Osteoblast (primary cell): ENCODE results near the gene CLCN5. TPM values are rescaled to one million over a fixed set of nuclear protein-coding genes. Genes with fewer than 3 reads are reported as not detected.
A peak's percentile ranks its signal among the peaks of the same experiment; 100 is the strongest.

Experiments
- DNase-seq: peaks from one replicate; pipeline ENCODE4 v3.0.0; 2011; ENCODE audit warnings: low spot score, mixed read lengths; ENCODE audit not compliant: insufficient read length; ENCODE audit errors: missing footprints
- H2AFZ ChIP-seq: 2 replicates; pipeline ENCODE4 v1.6.0; 2011; ENCODE audit warnings: mild to moderate bottlenecking, low read length
- H3K27ac ChIP-seq: 2 replicates; pipeline ENCODE4 v1.5.1; 2011; ENCODE audit warnings: mild to moderate bottlenecking, low read depth, low read length, moderate library complexity
- H3K27me3 ChIP-seq: 2 replicates; pipeline ENCODE4 v1.6.0; 2012; ENCODE audit warnings: mild to moderate bottlenecking, control low read depth, inconsistent platforms, low read length, moderate library complexity; ENCODE audit not compliant: insufficient read depth
- H3K36me3 ChIP-seq: 2 replicates; pipeline ENCODE4 v1.5.1; 2011; ENCODE audit warnings: mild to moderate bottlenecking, low read length, control low read depth, moderate library complexity; ENCODE audit not compliant: insufficient read depth
- H3K4me1 ChIP-seq: 2 replicates; pipeline ENCODE4 v1.5.1; 2011; ENCODE audit warnings: mild to moderate bottlenecking, low read length, control low read depth, moderate library complexity; ENCODE audit not compliant: insufficient read depth
- H3K4me2 ChIP-seq: 2 replicates; pipeline ENCODE4 v1.6.0; 2011; ENCODE audit warnings: mild to moderate bottlenecking, low read length; ENCODE audit not compliant: insufficient read depth
- H3K4me3 ChIP-seq: fragments of 200-600 bp; sonication (generic); 3 replicates; pipeline ENCODE4 v1.5.1; 2012; ENCODE audit warnings: mild to moderate bottlenecking, low read length, inconsistent platforms; ENCODE audit not compliant: insufficient read depth
- H3K79me2 ChIP-seq: 2 replicates; pipeline ENCODE4 v1.6.0; 2012; ENCODE audit warnings: mild to moderate bottlenecking, low read length, control low read depth, inconsistent platforms; ENCODE audit not compliant: insufficient read depth
- H3K9me3 ChIP-seq: 2 replicates; pipeline ENCODE4 v1.5.1; 2011; ENCODE audit warnings: low read depth, low read length, control low read depth
- H4K20me1 ChIP-seq: 2 replicates; pipeline ENCODE4 v1.6.0; 2012; ENCODE audit warnings: mild to moderate bottlenecking, low read length, control low read depth; ENCODE audit not compliant: insufficient read depth
- CTCF ChIP-seq: IDR thresholded peaks from 2 replicates; pipeline ENCODE4 v1.5.1; 2011; ENCODE audit warnings: mild to moderate bottlenecking, low read depth, low read length, moderate library complexity; ENCODE audit errors: extremely low read depth
- total RNA-seq: library from RNA; depleted of rRNA; stranded (reverse); fragments of >200 nt; gene quantifications from 2 replicates; pipeline ENCODE4 v1.2.3, GENCODE V29; 2012

CLCN5 gene
- total RNA-seq, 1 donor, result 13.0 TPM

DNA sequence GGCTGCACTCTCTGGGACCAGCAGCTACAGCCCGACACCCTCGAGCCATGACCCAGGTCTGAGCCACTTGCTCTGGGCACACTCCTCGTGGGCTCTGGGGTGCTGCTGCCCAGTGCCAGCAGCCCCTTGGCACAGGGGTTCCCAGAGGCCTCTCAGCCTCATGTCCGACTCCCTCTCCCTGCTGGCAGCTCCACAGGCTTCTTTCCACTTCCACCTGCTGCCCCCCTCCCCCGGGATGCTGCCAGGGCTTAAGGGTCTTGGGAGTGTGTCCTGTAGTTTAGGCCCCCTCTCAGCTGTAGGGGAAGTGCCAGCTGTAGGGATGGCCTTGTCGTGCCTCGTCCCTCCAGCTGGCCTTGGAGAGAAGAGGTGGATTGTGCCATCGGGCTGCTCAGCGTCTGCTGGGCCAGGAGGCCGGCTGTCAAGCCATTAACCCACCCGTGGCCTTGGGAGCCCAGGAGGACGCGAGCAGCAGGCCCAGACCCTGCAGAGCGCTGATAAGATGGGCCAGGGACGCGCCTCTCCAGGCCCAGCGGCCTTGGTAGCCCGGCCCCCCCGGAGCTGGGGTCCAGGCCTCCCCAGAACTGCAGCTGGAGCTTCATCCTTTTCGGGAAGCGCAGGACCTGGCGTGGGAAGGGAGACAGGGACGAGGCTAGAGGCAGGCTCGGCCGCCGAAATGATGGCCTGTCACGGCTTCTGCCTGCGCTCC, 44.1 kb upstream of the CLCN5 start:
- peak; percentile 79 for DNase-seq
- Histone ChIP-seq H3K4me3 (peak overlapping the region; percentile 75), H4K20me1 (no peaks in the 10 kb centered on the region), H3K9me3 (no peaks in the 10 kb centered on the region), H3K36me3 (no peaks in the 10 kb centered on the region), H3K27ac (peak overlapping the region; percentile 45), H3K4me1 (peaks cover 3% of the 10 kb centered on the region), H3K27me3 (no peaks in the 10 kb centered on the region), H2AFZ (peak overlapping the region; percentile 85), H3K4me2 (peak overlapping the region; percentile 82), H3K79me2 (peaks cover 2% of the 10 kb centered on the region)
- TF ChIP-seq CTCF, result no peak

GRCh38 chrX:49878834-49879655, 43.4 kb upstream of the CLCN5 start, which contains the start of gene USP27X:
Gene USP27X (plus strand): TSS chrX:49879484. CDS start chrX:49880308, 824 bp downstream.
- no peaks in the 10 kb centered on the region for H4K20me1 ChIP-seq
- peak; percentile 49 for TF ChIP-seq CTCF

GRCh38 chrX:49879656-49880277, 42.6 kb upstream of the CLCN5 start:
- Histone ChIP-seq H3K9me3 (no peaks in the 10 kb centered on the region), H3K36me3 (no peaks in the 10 kb centered on the region), H3K4me3 (peak overlapping the region; percentile 75), H3K79me2 (peaks cover 2% of the 10 kb centered on the region), H3K27ac (no peak overlapping the region), H3K27me3 (no peaks in the 10 kb centered on the region), H3K4me2 (peak overlapping the region; percentile 82), H3K4me1 (peaks cover 3% of the 10 kb centered on the region), H2AFZ (peak overlapping the region; percentile 85), H4K20me1 (no peaks in the 10 kb centered on the region)
- no peak for TF ChIP-seq CTCF
- DNase-seq, result peak; percentile 68

More at GRCh38 chrX:49878834-49879655, 43.4 kb upstream of the CLCN5 start, which contains the start of gene USP27X:
- peak; percentile 92 for DNase-seq
- Histone ChIP-seq H3K27me3 (no peaks in the 10 kb centered on the region), H3K79me2 (peaks cover 2% of the 10 kb centered on the region), H3K27ac (peak within 1 kb of the TSS; percentile 45), H2AFZ (peak within 1 kb of the TSS; percentile 85), H3K4me1 (peaks cover 3% of the 10 kb centered on the region), H3K36me3 (no peaks in the 10 kb centered on the region), H3K4me2 (peak within 1 kb of the TSS; percentile 82), H3K9me3 (no peaks in the 10 kb centered on the region), H3K4me3 (peak within 1 kb of the TSS; percentile 75)
